PC-3 (cell line): ENCODE measurements around the gene RPL27. TPM values are rescaled to one million over a fixed set of nuclear protein-coding genes. Genes with fewer than 3 reads are reported as not detected.

Experiments used
- ATAC-seq: fragments of 200-7000 bp; cut with Tn5 transposase; 2 replicates; pipeline ENCODE4 v1.9.1; 2020; ENCODE audit warnings: mild to moderate bottlenecking, moderate library complexity
- BruUV-seq: library from RNA; stranded (reverse); fragments of 400-500 nt; replicated peaks from 2 replicates; lab custom pipeline; 2021; lab: Mats Ljungman, UMichigan
- CTCF ChIA-PET: fragments of 300-600 bp; sonication (Branson Sonifier 250); formaldehyde crosslinking; loops from one replicate; lab custom pipeline; 2022; ENCODE audit warnings: antibody characterized with exemption; lab: Charles Lee
- POLR2A ChIA-PET: fragments of 300-600 bp; sonication (Branson Sonifier 250); formaldehyde crosslinking; loops from one replicate; lab custom pipeline; 2022; ENCODE audit warnings: antibody characterized with exemption; ENCODE audit not compliant: unreplicated experiment; lab: Charles Lee
- DNase-seq: peaks from one replicate; pipeline ENCODE4 v3.0.0-alpha.2; 2015
- H2AFZ ChIP-seq: fragments of 300-600 bp; sonication (generic); 2 replicates; pipeline ENCODE4 v1.6.0; 2016; ENCODE audit warnings: antibody characterized with exemption, low read length
- H3F3A ChIP-seq: fragments of 300-600 bp; sonication (generic); one replicate; pipeline ENCODE4 v1.6.0; 2017; ENCODE audit warnings: antibody characterized with exemption, low read length, control low read depth, mild to moderate bottlenecking; ENCODE audit not compliant: unreplicated experiment
- H3K27ac ChIP-seq: fragments of 300-600 bp; sonication (generic); 2 replicates; pipeline ENCODE4 v1.5.1; 2016; ENCODE audit warnings: mild to moderate bottlenecking, low read length
- H3K27me3 ChIP-seq: fragments of 300-600 bp; sonication (generic); 2 replicates; pipeline ENCODE4 v1.6.1; 2016; ENCODE audit warnings: low read length, mixed read lengths
- H3K36me3 ChIP-seq: fragments of 300-600 bp; sonication (generic); 2 replicates; pipeline ENCODE4 v1.6.1; 2016; ENCODE audit warnings: low read depth, mixed run types, low read length, mixed read lengths
- H3K4me1 ChIP-seq: fragments of 300-600 bp; sonication (generic); 2 replicates; pipeline ENCODE4 v1.5.1; 2016; ENCODE audit warnings: low read length; ENCODE audit not compliant: insufficient read depth
- H3K4me2 ChIP-seq: fragments of 300-600 bp; sonication (generic); 2 replicates; pipeline ENCODE4 v1.6.0; 2016; ENCODE audit warnings: low read length
- H3K4me3 ChIP-seq: fragments of 300-600 bp; sonication (generic); 2 replicates; pipeline ENCODE4 v1.5.1; 2016; ENCODE audit warnings: mild to moderate bottlenecking, low read length, mixed read lengths
- H3K79me2 ChIP-seq: fragments of 300-600 bp; sonication (generic); 2 replicates; pipeline ENCODE4 v1.6.1; 2017; ENCODE audit warnings: low read length, mixed read lengths
- H3K9ac ChIP-seq: fragments of 300-600 bp; sonication (generic); 2 replicates; pipeline ENCODE4 v1.6.0; 2016; ENCODE audit warnings: mild to moderate bottlenecking, low read length
- H3K9me2 ChIP-seq: fragments of 300-600 bp; sonication (generic); replicated peaks from 2 replicates; pipeline ENCODE4 v1.6.1; 2016; ENCODE audit warnings: mixed run types, low read length, mixed read lengths
- H3K9me3 ChIP-seq: fragments of 300-600 bp; sonication (generic); 2 replicates; pipeline ENCODE4 v1.6.1; 2016; ENCODE audit warnings: low read length, mixed read lengths
- H4K20me1 ChIP-seq: fragments of 300-600 bp; sonication (generic); 2 replicates; pipeline ENCODE4 v1.6.1; 2016; ENCODE audit warnings: low read length, mixed read lengths
- CTCF ChIP-seq: fragments of 300-600 bp; sonication (generic); conservative IDR thresholded peaks from 2 replicates; pipeline ENCODE4 v1.5.1; 2017; ENCODE audit warnings: antibody characterized with exemption, low read depth, mild to moderate bottlenecking, low read length
- EZH2 ChIP-seq: fragments of 300-600 bp; sonication (generic); IDR thresholded peaks from one replicate; pipeline ENCODE4 v1.6.1; 2017; ENCODE audit warnings: antibody characterized with exemption, mild to moderate bottlenecking, low read length; ENCODE audit not compliant: unreplicated experiment
- EZH2phosphoT487 ChIP-seq: fragments of 300-600 bp; sonication (generic); IDR thresholded peaks from 2 replicates; pipeline ENCODE4 v1.6.1; 2018; ENCODE audit warnings: mild to moderate bottlenecking, antibody characterized with exemption, low read length, borderline replicate concordance
- intact Hi-C: fragments of 100-400 bp; cut with micrococcal nuclease; formaldehyde crosslinking; loops from 2 replicates; pipeline ENCODE4 v1.9.0; 2023
- total RNA-seq: library from RNA; depleted of rRNA; stranded (reverse); fragments of >200 nt; gene quantifications from 2 replicates; pipeline ENCODE4 v1.2.3, GENCODE V29; 2014

RPL27 gene
- total RNA-seq, 1 experiment from 2014 or later: 784 TPM

DNA sequence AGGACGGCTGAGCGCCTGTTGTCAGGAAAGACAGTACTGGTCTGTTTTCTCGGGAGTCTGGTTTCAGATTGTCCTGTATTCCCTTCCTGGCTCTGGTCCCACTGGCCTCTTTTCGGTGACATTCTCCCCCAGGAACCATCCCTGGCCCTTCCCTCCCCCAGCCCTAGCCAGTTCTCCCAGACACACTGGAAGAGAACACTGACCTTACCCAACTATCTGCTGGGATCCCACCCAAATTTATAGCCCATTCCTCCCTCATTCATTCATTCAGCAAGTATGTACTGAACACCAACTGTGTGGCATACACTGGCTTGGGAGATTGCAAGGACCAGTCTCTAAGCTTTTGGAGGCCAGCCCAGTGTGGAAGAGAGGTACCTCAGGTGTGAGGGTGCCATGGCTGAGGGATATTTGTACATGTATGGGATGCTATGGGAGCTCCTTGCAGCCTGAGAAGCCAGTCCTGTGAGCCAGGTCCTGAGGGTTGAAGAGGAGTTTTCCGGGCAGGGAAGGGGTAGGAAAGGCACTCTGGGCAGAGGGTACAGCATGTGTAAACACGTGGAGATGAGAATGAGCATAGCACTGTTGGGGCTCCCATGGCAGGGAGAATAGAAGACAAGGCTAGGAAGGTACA, 32.0 kb downstream of the RPL27 start:
- ATAC-seq (no peak), DNase-seq (no peak)
- H3K9me2 ChIP-seq: no peaks in the 10 kb centered on the region
- ChIA-PET POLR2A (no interaction called here), CTCF (no interaction called here)
- no peaks in the 10 kb centered on the region for H3K79me2 ChIP-seq
- no peaks in the 10 kb centered on the region for H3K27me3 ChIP-seq
- H3K4me3 ChIP-seq: no peak overlapping the region
- H3K4me2 ChIP-seq: no peak overlapping the region
- TF ChIP-seq CTCF (no peak), EZH2 (no peak), EZH2phosphoT487 (no peak)
- H2AFZ ChIP-seq: no peak overlapping the region
- no peaks in the 10 kb centered on the region for H3K36me3 ChIP-seq
- intact Hi-C loops: no loop called here
- no peaks in the 10 kb centered on the region for H3K4me1 ChIP-seq
- no peak overlapping the region for H3K27ac ChIP-seq
- no peaks in the 10 kb centered on the region for H3F3A ChIP-seq
- no peaks in the 10 kb centered on the region for H4K20me1 ChIP-seq
- BruUV-seq: no TSS peak
- no peak overlapping the region for H3K9ac ChIP-seq
- no peaks in the 10 kb centered on the region for H3K9me3 ChIP-seq

DNA sequence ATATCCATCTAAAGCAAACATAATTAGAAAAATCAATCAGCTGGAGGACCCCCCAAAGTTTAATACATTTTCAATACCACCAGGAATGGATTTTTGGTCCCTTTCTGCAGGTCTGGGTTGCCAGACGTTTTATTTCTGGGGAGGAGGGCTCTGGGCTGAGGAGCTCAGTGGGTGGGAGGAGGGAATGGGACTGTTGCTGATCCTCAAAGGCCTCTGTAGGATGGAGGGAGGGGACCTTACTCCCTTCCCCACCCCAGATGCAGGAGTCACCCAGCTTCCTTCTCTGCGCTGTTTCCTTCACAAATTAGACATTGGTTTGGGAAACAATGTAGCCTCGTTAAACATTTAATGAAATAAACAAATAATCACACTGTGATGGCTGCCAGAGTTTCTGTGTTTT, 33.4 kb downstream of the RPL27 start:
- no TSS peak for BruUV-seq
- no peaks in the 10 kb centered on the region for H3K79me2 ChIP-seq
- ATAC-seq (no peak), DNase-seq (no peak)
- H3K27ac ChIP-seq: no peak overlapping the region
- intact Hi-C loops: no loop called here
- H4K20me1 ChIP-seq: no peaks in the 10 kb centered on the region
- H3K4me2 ChIP-seq: no peak overlapping the region
- no peak overlapping the region for H3K9ac ChIP-seq
- H3K9me3 ChIP-seq: no peaks in the 10 kb centered on the region
- no peak overlapping the region for H2AFZ ChIP-seq
- no peaks in the 10 kb centered on the region for H3F3A ChIP-seq
- POLR2A ChIA-PET: no interaction called here
- CTCF ChIA-PET: no interaction called here
- TF ChIP-seq CTCF (no peak), EZH2 (no peak), EZH2phosphoT487 (no peak)
- H3K4me3 ChIP-seq: no peak overlapping the region
- H3K4me1 ChIP-seq: no peaks in the 10 kb centered on the region
- no peaks in the 10 kb centered on the region for H3K9me2 ChIP-seq
- H3K36me3 ChIP-seq: no peaks in the 10 kb centered on the region
- H3K27me3 ChIP-seq: no peaks in the 10 kb centered on the region

- H3K27me3 ChIP-seq: no peaks in the 10 kb centered on the region
- no TSS peak for BruUV-seq
- H2AFZ ChIP-seq: no peak overlapping the region
- ChIA-PET CTCF (no interaction called here), POLR2A (no interaction called here)
- DNase-seq (no peak), ATAC-seq (no peak)
- no peaks in the 10 kb centered on the region for H3K79me2 ChIP-seq
- no peaks in the 10 kb centered on the region for H4K20me1 ChIP-seq
- H3K4me2 ChIP-seq: no peak overlapping the region
- TF ChIP-seq EZH2phosphoT487 (no peak), EZH2 (no peak), CTCF (no peak)
- H3K27ac ChIP-seq: no peak overlapping the region
- no peaks in the 10 kb centered on the region for H3K9me2 ChIP-seq
- intact Hi-C loops: no loop called here
- no peaks in the 10 kb centered on the region for H3K4me1 ChIP-seq
- H3K36me3 ChIP-seq: no peaks in the 10 kb centered on the region
- no peaks in the 10 kb centered on the region for H3K9me3 ChIP-seq
- no peak overlapping the region for H3K9ac ChIP-seq
- H3F3A ChIP-seq: no peaks in the 10 kb centered on the region
- no peak overlapping the region for H3K4me3 ChIP-seq
Measured at GRCh38 chr17:43033948-43034881, 36.0 kb downstream of the RPL27 start.
